Epithelial cell of proximal tubule (primary cell): ENCODE results near the gene GSTT4. TPM values are rescaled to one million over a fixed set of nuclear protein-coding genes. Genes with fewer than 3 reads are reported as not detected.

Source experiments
- DNase-seq: peaks from one replicate; pipeline ENCODE4 v3.0.0-alpha.2; 2011; ENCODE audit warnings: low read depth
- H3K4me3 ChIP-seq: 2 replicates; pipeline ENCODE4 v1.5.1; 2011; ENCODE audit warnings: low read depth, mild to moderate bottlenecking, low read length
- CTCF ChIP-seq: conservative IDR thresholded peaks from 2 replicates; pipeline ENCODE4 v1.5.1; 2012; ENCODE audit warnings: low read depth, mild to moderate bottlenecking, low read length
- total RNA-seq: library from RNA; depleted of rRNA; stranded (reverse); fragments of >200 nt; gene quantifications from 2 replicates; pipeline ENCODE4 v1.2.3, GENCODE V29; 2015

The GSTT4 gene
- total RNA-seq, 1 donor from 2014 or later, result not detected

DNA sequence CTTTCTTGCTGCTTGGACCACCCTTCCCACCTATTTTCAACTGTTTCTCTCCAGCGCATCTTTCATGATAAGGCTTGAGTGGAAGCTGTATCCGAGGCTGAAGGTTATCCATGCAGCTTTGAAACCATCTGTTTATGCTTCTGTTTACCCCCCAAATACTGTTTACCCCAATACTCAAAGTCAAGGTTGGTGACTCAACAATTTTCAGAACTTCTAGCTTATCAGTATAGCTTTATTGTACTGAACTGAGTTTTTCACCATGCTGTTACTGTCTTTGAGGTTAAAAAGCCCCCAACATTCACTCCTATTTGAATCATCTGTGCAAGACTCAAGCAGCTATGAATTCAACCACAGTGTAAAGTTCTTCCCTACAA, 4.8 kb upstream of the GSTT4 start:
- no peak for TF ChIP-seq CTCF
- H3K4me3 ChIP-seq, result no peak overlapping the region
- no peak for DNase-seq

GRCh38 chr22:24009227-24010017, 4.2 kb upstream of the GSTT4 start:
- H3K4me3 ChIP-seq, result no peak overlapping the region
- DNase-seq, result no peak

GRCh38 chr22:24008381-24009226, 3.4 kb upstream of the GSTT4 start:
- TF ChIP-seq CTCF, result no peak
- H3K4me3 ChIP-seq, result no peak overlapping the region
- DNase-seq, result no peak

More at GRCh38 chr22:24009227-24010017, 4.2 kb upstream of the GSTT4 start:
- TF ChIP-seq CTCF, result no peak

DNA sequence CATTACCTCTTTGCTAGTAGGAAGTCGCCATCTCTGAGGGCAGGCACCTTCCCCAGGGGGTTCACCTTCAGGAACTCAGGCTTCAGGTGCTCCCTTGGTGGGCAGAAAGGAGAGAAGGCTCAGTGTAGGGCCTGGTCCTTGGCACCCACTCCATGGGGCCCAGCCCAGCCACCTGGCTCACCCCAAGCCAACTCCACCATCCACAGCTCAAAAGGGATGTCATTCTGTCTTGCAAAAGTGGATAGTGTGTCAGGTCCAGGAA, 2.7 kb upstream of the GSTT4 start:
- DNase-seq, result no peak
- H3K4me3 ChIP-seq, result no peak overlapping the region
- TF ChIP-seq CTCF, result no peak

- no peak overlapping the region for H3K4me3 ChIP-seq
- no peak for TF ChIP-seq CTCF
- DNase-seq, result no peak
Observed at GRCh38 chr22:24007253-24008021, 2.2 kb upstream of the GSTT4 start.

DNA sequence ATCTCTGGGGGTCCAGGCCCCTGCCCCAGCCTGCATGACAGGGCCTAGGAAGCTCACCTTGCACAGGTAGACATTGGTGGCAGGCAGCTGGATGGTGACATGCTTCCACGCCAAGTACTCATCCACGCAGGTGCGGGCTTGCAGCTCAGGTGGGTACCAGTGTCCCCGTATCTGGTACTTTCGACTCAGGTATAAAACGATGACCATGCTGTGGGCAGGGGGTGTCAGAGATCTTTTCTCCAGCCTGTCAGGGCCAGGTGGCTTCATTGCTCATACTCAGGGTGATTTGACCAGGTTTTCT, 1.6 kb upstream of the GSTT4 start:
- no peak for DNase-seq
- no peak for TF ChIP-seq CTCF
- H3K4me3 ChIP-seq, result no peak overlapping the region
